MM.1S (cell line): ENCODE results near the gene IL17RE.

Source experiments
- DNase-seq: peaks from one replicate; pipeline ENCODE4 v3.0.0-alpha.2; 2015
- H2AFZ ChIP-seq: fragments of 300-600 bp; sonication (generic); 2 replicates; pipeline ENCODE4 v1.6.0; 2016; ENCODE audit warnings: antibody characterized with exemption, low read length
- H3F3A ChIP-seq: fragments of 300-600 bp; sonication (generic); 2 replicates; pipeline ENCODE4 v1.6.1; 2016; ENCODE audit warnings: mild to moderate bottlenecking, antibody characterized with exemption, low read length, moderate library complexity, mixed read lengths; ENCODE audit not compliant: insufficient read depth
- H3K27ac ChIP-seq: fragments of 300-600 bp; sonication (generic); 2 replicates; pipeline ENCODE4 v1.5.1; 2016; ENCODE audit warnings: mild to moderate bottlenecking, low read length
- H3K27me3 ChIP-seq: fragments of 300-600 bp; sonication (generic); replicated peaks from 2 replicates; pipeline ENCODE4 v1.6.0; 2016; ENCODE audit warnings: low read length; ENCODE audit not compliant: insufficient read depth
- H3K36me3 ChIP-seq: fragments of 300-600 bp; sonication (generic); replicated peaks from 2 replicates; pipeline ENCODE4 v1.6.1; 2016; ENCODE audit warnings: mild to moderate bottlenecking, low read length, mixed read lengths; ENCODE audit not compliant: insufficient read depth
- H3K4me1 ChIP-seq: fragments of 300-600 bp; sonication (generic); 2 replicates; pipeline ENCODE4 v1.6.1; 2016; ENCODE audit warnings: low read length, mixed read lengths
- H3K4me2 ChIP-seq: fragments of 300-600 bp; sonication (generic); 2 replicates; pipeline ENCODE4 v1.6.0; 2016; ENCODE audit warnings: low read depth, low read length
- H3K4me3 ChIP-seq: fragments of 300-600 bp; sonication (generic); 2 replicates; pipeline ENCODE4 v1.5.1; 2016; ENCODE audit warnings: low read length, mixed read lengths
- H3K79me2 ChIP-seq: fragments of 300-600 bp; sonication (generic); 2 replicates; pipeline ENCODE4 v1.6.1; 2016; ENCODE audit warnings: mixed run types, low read length, mixed read lengths
- H3K9ac ChIP-seq: fragments of 300-600 bp; sonication (generic); 2 replicates; pipeline ENCODE4 v1.6.1; 2016; ENCODE audit warnings: low read length, mixed read lengths
- H3K9me2 ChIP-seq: fragments of 300-600 bp; sonication (generic); replicated peaks from 2 replicates; pipeline ENCODE4 v1.6.1; 2016; ENCODE audit warnings: mild to moderate bottlenecking, low read length, mixed read lengths; ENCODE audit not compliant: insufficient read depth
- H3K9me3 ChIP-seq: fragments of 300-600 bp; sonication (generic); replicated peaks from 2 replicates; pipeline ENCODE4 v1.6.1; 2016; ENCODE audit warnings: mild to moderate bottlenecking, low read length, mixed read lengths; ENCODE audit not compliant: insufficient read depth
- H4K20me1 ChIP-seq: fragments of 300-600 bp; sonication (generic); 2 replicates; pipeline ENCODE4 v1.6.1; 2016; ENCODE audit warnings: mild to moderate bottlenecking, low read length, moderate library complexity, mixed read lengths; ENCODE audit not compliant: insufficient read depth
- EZH2 ChIP-seq: fragments of 300-600 bp; sonication (generic); optimal IDR thresholded peaks from 2 replicates; pipeline ENCODE3; 2017; ENCODE audit warnings: low read depth, mild to moderate bottlenecking, antibody characterized with exemption, low read length, mixed read lengths
- EZH2phosphoT487 ChIP-seq: fragments of 300-600 bp; sonication (generic); IDR thresholded peaks from 2 replicates; pipeline ENCODE4 v1.6.1; 2018; ENCODE audit warnings: antibody characterized with exemption, low read length
- TF ChIP-seq, protein P1 (sequence below): fragments of 300-600 bp; sonication (generic); IDR thresholded peaks from 2 replicates; pipeline ENCODE4 v1.5.1; 2016; ENCODE audit warnings: antibody characterized with exemption, low read length, mixed read lengths

IL17RE gene

DNA sequence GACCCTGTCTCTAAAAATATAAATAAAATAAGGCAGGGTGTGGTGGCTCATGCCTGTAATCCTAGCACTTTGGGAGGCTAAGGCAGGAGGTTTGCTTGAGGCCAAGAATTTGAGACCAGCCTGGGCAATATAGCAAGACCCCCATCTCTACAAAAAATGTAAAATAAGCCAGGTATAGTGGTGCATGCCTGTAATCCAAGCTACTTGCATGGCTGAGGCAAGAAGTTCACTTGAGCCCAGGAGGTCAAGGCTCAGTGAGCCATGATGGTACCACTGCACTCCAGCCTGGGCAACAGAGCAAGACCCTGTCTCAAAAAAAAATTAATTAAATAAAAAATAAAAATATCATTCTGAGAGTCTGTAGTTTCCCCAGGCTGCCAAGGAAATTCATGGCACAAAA is 16.3 kb upstream of the IL17RE start:
- H2AFZ ChIP-seq, result no peak overlapping the region
- peaks cover 9% of the 10 kb centered on the region for H3K79me2 ChIP-seq

DNA sequence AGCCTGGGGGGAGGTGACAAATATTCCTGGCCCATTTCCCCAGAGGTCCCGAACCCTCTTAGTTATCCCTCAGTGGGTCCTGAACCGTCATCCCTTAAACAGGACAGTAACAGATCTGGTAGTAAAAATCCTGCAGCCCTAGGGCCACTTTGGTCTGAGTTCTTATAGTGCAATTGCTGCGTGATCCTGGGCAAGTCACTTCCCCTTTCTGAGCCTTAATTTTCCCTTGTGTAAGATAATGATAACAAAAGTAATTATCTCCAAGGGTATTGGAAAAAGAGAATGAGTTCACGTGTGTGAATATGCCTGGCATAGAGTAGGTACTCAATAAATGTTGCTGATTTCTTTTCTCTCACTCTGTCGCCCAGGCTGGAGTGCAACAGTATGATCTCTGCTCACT is 15.2 kb upstream of the IL17RE start:
- no peaks in the 10 kb centered on the region; the same call in 1 of the 2 replicates for H3K27me3 ChIP-seq
- H3K79me2 ChIP-seq, result peaks cover 20% of the 10 kb centered on the region
- no peaks in the 10 kb centered on the region for H3K9me2 ChIP-seq
- H3K4me3 ChIP-seq, result no peak overlapping the region
- H4K20me1 ChIP-seq, result no peaks in the 10 kb centered on the region
- TF ChIP-seq, protein P1, sequence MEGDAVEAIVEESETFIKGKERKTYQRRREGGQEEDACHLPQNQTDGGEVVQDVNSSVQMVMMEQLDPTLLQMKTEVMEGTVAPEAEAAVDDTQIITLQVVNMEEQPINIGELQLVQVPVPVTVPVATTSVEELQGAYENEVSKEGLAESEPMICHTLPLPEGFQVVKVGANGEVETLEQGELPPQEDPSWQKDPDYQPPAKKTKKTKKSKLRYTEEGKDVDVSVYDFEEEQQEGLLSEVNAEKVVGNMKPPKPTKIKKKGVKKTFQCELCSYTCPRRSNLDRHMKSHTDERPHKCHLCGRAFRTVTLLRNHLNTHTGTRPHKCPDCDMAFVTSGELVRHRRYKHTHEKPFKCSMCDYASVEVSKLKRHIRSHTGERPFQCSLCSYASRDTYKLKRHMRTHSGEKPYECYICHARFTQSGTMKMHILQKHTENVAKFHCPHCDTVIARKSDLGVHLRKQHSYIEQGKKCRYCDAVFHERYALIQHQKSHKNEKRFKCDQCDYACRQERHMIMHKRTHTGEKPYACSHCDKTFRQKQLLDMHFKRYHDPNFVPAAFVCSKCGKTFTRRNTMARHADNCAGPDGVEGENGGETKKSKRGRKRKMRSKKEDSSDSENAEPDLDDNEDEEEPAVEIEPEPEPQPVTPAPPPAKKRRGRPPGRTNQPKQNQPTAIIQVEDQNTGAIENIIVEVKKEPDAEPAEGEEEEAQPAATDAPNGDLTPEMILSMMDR, result no peak
- TF ChIP-seq EZH2 (no peak), EZH2phosphoT487 (no peak)
- no peak overlapping the region for H3K27ac ChIP-seq
- DNase-seq, result no peak
- H3K36me3 ChIP-seq, result no peaks in the 10 kb centered on the region
- no peaks in the 10 kb centered on the region for H3K4me1 ChIP-seq
- no peaks in the 10 kb centered on the region for H3K9me3 ChIP-seq
- no peak overlapping the region for H2AFZ ChIP-seq
- H3F3A ChIP-seq, result no peaks in the 10 kb centered on the region
- H3K4me2 ChIP-seq, result no peak overlapping the region
- no peak overlapping the region for H3K9ac ChIP-seq

More for the DNA sequence above, 16.3 kb upstream of the IL17RE start:
- Histone ChIP-seq H3K4me1 (no peaks in the 10 kb centered on the region), H3K9ac (no peak overlapping the region), H3K27me3 (no peaks in the 10 kb centered on the region; the same call in 1 of the 2 replicates), H3K36me3 (no peaks in the 10 kb centered on the region), H3K4me2 (no peak overlapping the region), H3F3A (no peaks in the 10 kb centered on the region), H3K9me3 (no peaks in the 10 kb centered on the region), H3K27ac (no peak overlapping the region), H3K9me2 (no peaks in the 10 kb centered on the region), H3K4me3 (no peak overlapping the region), H4K20me1 (no peaks in the 10 kb centered on the region)
- TF ChIP-seq EZH2phosphoT487, result no peak
- TF ChIP-seq, protein P1, result no peak
- no peak for TF ChIP-seq EZH2
- no peak for DNase-seq

DNA sequence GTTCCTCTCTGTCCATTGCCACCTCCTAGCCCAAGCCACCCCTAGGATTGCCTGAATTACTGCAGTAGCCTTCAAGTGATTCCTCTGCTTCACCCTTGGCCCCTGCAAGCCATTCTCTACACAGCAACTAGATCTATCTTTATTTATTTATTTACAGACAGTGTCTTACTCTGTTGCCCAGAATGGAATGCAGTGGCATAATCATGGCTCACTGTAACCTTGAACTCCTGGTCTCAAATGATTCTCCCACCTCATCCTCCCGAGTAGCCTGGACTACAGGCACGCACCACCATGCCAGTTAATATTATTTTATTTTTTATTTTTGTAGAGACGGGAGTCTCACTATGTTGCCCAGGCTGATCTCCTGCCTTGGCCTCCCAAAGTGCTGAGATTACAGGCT is 14.1 kb upstream of the IL17RE start:
- H3K36me3 ChIP-seq, result 0 out of 2 replicates have a peak, but pooled peaks cover 2% of the 10 kb centered on the region
- H3K4me1 ChIP-seq, result no peaks in the 10 kb centered on the region
- no peaks in the 10 kb centered on the region for H4K20me1 ChIP-seq
- TF ChIP-seq, protein P1, result no peak
- TF ChIP-seq EZH2phosphoT487, result no peak
- no peak for TF ChIP-seq EZH2
- H3K4me2 ChIP-seq, result no peak overlapping the region
- no peak for DNase-seq
- no peaks in the 10 kb centered on the region; the same call in 1 of the 2 replicates for H3K27me3 ChIP-seq
- no peak overlapping the region for H3K4me3 ChIP-seq
- no peaks in the 10 kb centered on the region for H3F3A ChIP-seq
- H3K9ac ChIP-seq, result no peak overlapping the region
- no peak overlapping the region for H2AFZ ChIP-seq
- H3K9me3 ChIP-seq, result no peaks in the 10 kb centered on the region
- peaks cover 30% of the 10 kb centered on the region for H3K79me2 ChIP-seq
- no peak overlapping the region for H3K27ac ChIP-seq
- H3K9me2 ChIP-seq, result no peaks in the 10 kb centered on the region

DNA sequence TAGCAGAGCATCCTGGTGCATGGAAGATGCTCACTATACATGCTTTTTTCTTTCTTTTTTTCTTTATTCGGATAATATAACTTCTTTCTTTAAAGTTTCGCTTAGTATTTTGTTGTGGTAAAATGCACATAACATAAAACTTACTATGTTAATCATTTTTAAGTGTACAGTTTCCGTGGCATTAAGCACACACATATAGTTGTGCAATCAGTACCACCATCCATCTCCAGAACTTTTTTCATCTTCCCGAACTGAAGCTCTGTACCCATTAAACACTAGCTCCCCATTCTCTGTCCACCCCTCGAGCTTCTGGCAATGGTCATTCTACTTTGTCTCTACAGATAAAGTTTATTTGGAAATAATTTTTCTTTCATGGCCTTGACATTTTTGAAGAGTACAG is 13.2 kb upstream of the IL17RE start:
- no peaks in the 10 kb centered on the region for H3K9me2 ChIP-seq
- no peak overlapping the region for H2AFZ ChIP-seq
- DNase-seq, result no peak
- H4K20me1 ChIP-seq, result no peaks in the 10 kb centered on the region
- peaks cover 30% of the 10 kb centered on the region for H3K79me2 ChIP-seq
- TF ChIP-seq EZH2phosphoT487 (no peak), EZH2 (no peak)
- TF ChIP-seq, protein P1, result no peak
- H3K36me3 ChIP-seq, result 0 out of 2 replicates have a peak, but pooled peaks cover 2% of the 10 kb centered on the region
- H3K27me3 ChIP-seq, result no peaks in the 10 kb centered on the region; the same call in 1 of the 2 replicates
- no peaks in the 10 kb centered on the region for H3K9me3 ChIP-seq
- H3K4me3 ChIP-seq, result no peak overlapping the region
- no peak overlapping the region for H3K27ac ChIP-seq
- no peaks in the 10 kb centered on the region for H3K4me1 ChIP-seq
- no peaks in the 10 kb centered on the region for H3F3A ChIP-seq
- H3K4me2 ChIP-seq, result no peak overlapping the region
- no peak overlapping the region for H3K9ac ChIP-seq
